Astrocyte (in vitro differentiated cells and primary cell): ENCODE measurements around the gene FBXW8.

Experiments
- CTCF ChIP-seq: IDR thresholded peaks from 2 replicates; pipeline ENCODE4 v1.5.1; 2011; ENCODE audit warnings: low read depth, mild to moderate bottlenecking, inconsistent platforms, low read length, moderate library complexity; ENCODE audit not compliant: insufficient read depth
- EZH2 ChIP-seq: IDR thresholded peaks from 2 replicates; pipeline ENCODE4 v1.6.1; 2012; ENCODE audit warnings: mild to moderate bottlenecking, low read length, inconsistent platforms; ENCODE audit not compliant: insufficient read depth

DNA sequence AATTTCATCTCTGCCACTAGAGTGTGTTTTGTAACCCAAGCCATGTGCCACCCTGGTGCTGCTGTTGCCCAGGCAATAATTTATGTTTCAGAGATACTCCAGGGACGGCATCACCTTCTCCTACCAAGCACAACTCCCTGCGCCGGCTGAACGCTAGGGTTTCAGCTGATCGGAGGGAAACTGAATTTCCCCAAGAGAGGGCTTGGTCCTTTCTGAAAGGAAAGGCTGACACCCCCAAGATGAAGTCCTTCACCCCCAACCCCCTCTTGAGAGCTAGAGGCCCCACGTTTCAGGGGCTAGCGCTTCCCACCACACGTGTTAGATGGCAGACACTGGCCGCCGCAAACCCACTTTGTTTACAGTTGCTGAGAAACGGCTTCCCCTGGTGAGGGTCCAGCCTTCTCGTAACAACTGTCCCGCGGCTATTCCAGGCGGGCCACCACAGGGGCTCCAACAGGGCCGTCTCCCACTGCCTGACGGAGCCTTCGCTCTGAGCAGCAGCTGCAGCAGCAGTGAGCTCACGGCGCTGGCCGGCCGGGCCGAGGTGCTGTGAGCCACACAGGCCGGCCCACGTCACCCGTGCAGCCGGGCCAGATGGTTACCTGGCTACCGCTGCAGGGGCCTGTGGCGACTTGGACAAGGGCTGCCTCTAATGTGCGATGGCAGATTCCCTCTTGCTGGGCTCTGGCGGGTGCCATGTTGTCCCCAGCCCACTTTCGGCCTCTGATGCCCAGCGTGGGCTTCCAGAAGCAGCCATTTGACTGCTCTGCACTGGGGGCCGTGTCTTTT lies 122.0 kb downstream of the FBXW8 start:
- TF ChIP-seq CTCF (no peak), EZH2 (no peak)
